ENCODE results near the gene TMUB1.

TMUB1 gene

GRCh38 chr7:151086802-151087244 is 3.5 kb upstream of the TMUB1 start:
- DNase-seq (ENCODE audit: low spot score), result no peak
- POLR2A ChIA-PET (ENCODE audit: low non-redundant PET), result no interaction called here
- TF ChIP-seq CTCF (conservative IDR thresholded peaks at IDR 0.05; ENCODE audit: low read depth), result no peak
- CTCF ChIA-PET, result interaction anchor here (0.6 to 3.7 kb wide), 4 partner anchors 24 to 177 kb away, joined by 3 to 17 read pairs (median 3); no protein-coding TSS in a partner anchor
- peak overlapping the region; percentile 90 for H3K27ac ChIP-seq

DNA sequence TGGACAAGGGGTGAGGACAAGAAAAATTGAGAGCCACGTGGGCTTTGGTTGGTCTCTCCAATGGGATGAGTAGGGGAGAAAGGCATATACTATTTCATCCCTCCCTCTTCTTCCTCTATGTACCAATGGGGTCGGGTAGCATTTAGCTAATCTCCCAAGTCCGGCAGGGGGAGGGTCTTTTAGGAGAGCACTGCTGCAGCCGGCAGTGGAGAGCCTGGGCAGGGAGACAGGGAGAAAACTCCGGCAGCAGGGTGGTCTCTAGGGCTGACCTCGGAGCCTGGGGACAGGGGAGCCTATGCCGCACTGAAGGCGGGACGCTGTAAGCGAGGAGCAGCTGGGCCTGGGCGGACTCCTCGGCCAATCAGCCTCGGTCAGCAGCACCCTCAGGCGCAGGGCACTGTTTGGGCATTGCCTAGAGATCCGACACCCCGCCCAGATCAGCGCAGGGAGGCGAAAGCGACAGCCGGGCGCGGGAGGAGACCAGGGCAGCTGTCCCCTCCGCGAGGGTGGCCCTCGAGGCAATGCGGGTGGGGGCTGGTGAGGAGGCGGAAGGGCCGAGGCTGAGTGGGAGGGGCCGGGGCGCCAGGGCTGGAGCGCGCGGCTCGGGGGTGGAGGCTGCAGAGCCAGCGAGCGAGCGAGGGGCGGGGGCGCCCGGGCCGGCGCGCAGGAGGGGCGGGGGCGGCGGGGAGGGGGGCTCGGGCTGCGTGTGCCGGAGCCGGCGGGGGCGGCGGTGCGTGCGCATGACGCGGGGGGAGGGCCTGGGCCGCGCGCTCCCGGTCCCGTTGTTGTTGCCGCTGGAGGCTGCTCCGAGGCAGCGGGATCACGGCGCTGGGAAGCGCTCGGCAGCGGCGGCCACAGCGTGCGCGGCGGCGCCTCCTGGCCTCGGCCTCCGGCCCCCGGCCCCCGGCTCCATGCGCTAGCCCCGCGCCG is 2.7 kb upstream of the TMUB1 start, which contains the start of gene AGAP3:
Gene AGAP3, plus strand, starts transcription at position 785 of the 930 bp plus-strand sequence. CDS start 267 bp downstream, outside the sequence.
- DNase-seq (ENCODE audit: low spot score), result peak; percentile 74
- H3K27ac ChIP-seq, result peak within 1 kb of the TSS; percentile 90
- TF ChIP-seq CTCF (conservative IDR thresholded peaks at IDR 0.05; ENCODE audit: low read depth), result no peak
- CTCF ChIA-PET, result interaction anchor here (0.7 kb wide), 1 partner anchor 28 kb away, joined by 3 read pairs; no protein-coding TSS in a partner anchor
- POLR2A ChIA-PET (ENCODE audit: low non-redundant PET), result no interaction called here

DNA sequence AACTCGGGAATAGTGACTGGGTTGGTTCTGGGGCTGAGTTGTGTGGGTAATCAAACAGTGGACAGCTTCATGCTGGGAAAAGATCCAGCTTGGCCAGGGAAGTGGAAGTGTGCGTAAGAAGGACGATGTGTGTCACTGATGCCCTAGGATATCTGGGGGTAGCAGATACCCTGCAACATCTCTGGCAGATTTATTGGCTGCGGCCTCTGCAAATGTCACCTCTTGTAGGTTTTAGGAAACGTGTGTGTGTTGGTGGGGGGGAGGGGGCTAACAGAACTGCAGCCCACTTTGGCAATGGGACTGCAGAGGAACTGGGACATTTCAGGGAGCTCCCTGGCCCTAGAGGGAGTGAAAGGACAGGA is 2.0 kb upstream of the TMUB1 start:
- DNase-seq (ENCODE audit: low spot score), result no peak
- ChIA-PET CTCF (interaction anchor here (0.7 kb wide), 1 partner anchor 27 kb away, joined by 3 read pairs; no protein-coding TSS in a partner anchor), POLR2A (ENCODE audit: low non-redundant PET) (no interaction called here)
- no peak for TF ChIP-seq CTCF (conservative IDR thresholded peaks at IDR 0.05; ENCODE audit: low read depth)
- peak overlapping the region; percentile 90 for H3K27ac ChIP-seq

DNA sequence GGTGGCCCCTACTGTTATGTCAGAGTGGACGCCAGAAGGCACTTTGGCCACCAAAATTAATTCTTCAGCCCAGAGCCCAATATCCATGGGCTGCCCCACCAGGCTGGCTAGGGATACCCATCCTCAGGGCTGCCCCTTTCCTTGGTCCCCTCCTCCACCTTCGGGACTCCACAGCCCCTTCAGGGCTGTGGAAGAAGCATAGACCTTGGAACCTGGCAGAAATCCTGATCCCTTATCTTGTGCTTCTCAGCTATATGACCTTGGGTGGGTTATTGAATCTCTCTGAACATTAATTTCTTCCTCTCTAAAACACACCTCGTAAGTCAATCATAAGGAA is 499 bp upstream of the TMUB1 start:
- POLR2A ChIA-PET (ENCODE audit: low non-redundant PET), result no interaction called here
- H3K27ac ChIP-seq, result peak overlapping the region; percentile 99
- CTCF ChIA-PET, result no interaction called here

GRCh38 chr7:151082141-151083070 is 887 bp downstream of the TMUB1 start:
- CTCF ChIA-PET, result interaction anchor here (0.7 kb wide), 1 partner anchor 64 kb away, joined by 4 read pairs; no protein-coding TSS in a partner anchor
- TF ChIP-seq CTCF (conservative IDR thresholded peaks at IDR 0.05; ENCODE audit: low read depth), result no peak
- no peak for DNase-seq (ENCODE audit: low spot score)
- H3K27ac ChIP-seq, result peak overlapping the region; percentile 99
- POLR2A ChIA-PET (ENCODE audit: low non-redundant PET), result no interaction called here

More for the DNA sequence above, 499 bp upstream of the TMUB1 start:
- no peak for DNase-seq (ENCODE audit: low spot score)
- no peak for TF ChIP-seq CTCF (conservative IDR thresholded peaks at IDR 0.05; ENCODE audit: low read depth)
